Caki2 (cell line): ENCODE data around the gene CDC42EP2. TPM values are rescaled to one million over a fixed set of nuclear protein-coding genes. Genes with fewer than 3 reads are reported as not detected.

Experiments used
- total RNA-seq: library from RNA; depleted of rRNA; stranded (reverse); fragments of >200 nt; shearing (Covaris generic); gene quantifications from 2 replicates; pipeline ENCODE4 v1.2.3, GENCODE V29; 2014; ENCODE audit warnings: low replicate concordance; rRNA removed

The CDC42EP2 gene
- total RNA-seq, 1 experiment from 2014 or later: 4.6 TPM

Other genes with a start within 250 kb of the CDC42EP2 start
- gene CDCA5, start 230.8 kb upstream of the CDC42EP2 start, total RNA-seq: 41.7 and 63.4 TPM in 2 replicates
- 39.6 and 78.3 TPM in 2 replicates for gene ZFPL1, start 230.6 kb upstream of the CDC42EP2 start, total RNA-seq
- gene VPS51, start 218.7 kb upstream of the CDC42EP2 start, total RNA-seq: 115 and 146 TPM in 2 replicates
- 8.1 and 19.1 TPM in 2 replicates for gene TM7SF2, start 203.0 kb upstream of the CDC42EP2 start, total RNA-seq
- 11.4 and 16.5 TPM in 2 replicates for gene ZNHIT2, start 197.2 kb upstream of the CDC42EP2 start, total RNA-seq
- gene FAU, start 192.7 kb upstream of the CDC42EP2 start, total RNA-seq: 139 and 153 TPM in 2 replicates
- gene MRPL49, start 192.5 kb upstream of the CDC42EP2 start, total RNA-seq: 66.7 and 84.9 TPM in 2 replicates
- 4.3 and 5.4 TPM in 2 replicates for gene SYVN1, start 180.3 kb upstream of the CDC42EP2 start, total RNA-seq
- not detected in 2 replicates for gene SPDYC, start 144.6 kb upstream of the CDC42EP2 start, total RNA-seq
- 67.8 and 128 TPM in 2 replicates for gene CAPN1, start 132.9 kb upstream of the CDC42EP2 start, total RNA-seq
- gene POLA2, start 52.9 kb upstream of the CDC42EP2 start, total RNA-seq: 8.7 and 15.5 TPM in 2 replicates
- 29.8 and 61.4 TPM in 2 replicates for gene DPF2, start 19.0 kb downstream of the CDC42EP2 start, total RNA-seq
- gene TIGD3, start 39.9 kb downstream of the CDC42EP2 start, total RNA-seq: 0.23 and 1.5 TPM in 2 replicates
- gene SLC25A45, start 67.8 kb downstream of the CDC42EP2 start, total RNA-seq: 1.1 and 2.3 TPM in 2 replicates
- 24.8 and 35.5 TPM in 2 replicates for gene FRMD8, start 71.8 kb downstream of the CDC42EP2 start, total RNA-seq
- gene NEAT1, start 107.9 kb downstream of the CDC42EP2 start, total RNA-seq: 2.3 and 8.7 TPM in 2 replicates
- 107 and 234 TPM in 2 replicates for gene MALAT1, start 184.2 kb downstream of the CDC42EP2 start, total RNA-seq
- gene SCYL1, start 210.2 kb downstream of the CDC42EP2 start, total RNA-seq: 42.2 and 58.0 TPM in 2 replicates
- 74.6 and 77.7 TPM in 2 replicates for gene LTBP3, start 243.5 kb downstream of the CDC42EP2 start, total RNA-seq